HCT116 (cell line): ENCODE results near the gene TPK1. TPM values are rescaled to one million over a fixed set of nuclear protein-coding genes. Genes with fewer than 3 reads are reported as not detected.

Experiments
- ATAC-seq: fragments of 200-7000 bp; cut with Tn5 transposase; 2 replicates; pipeline ENCODE4 v1.9.1; 2020; ENCODE audit warnings: mild to moderate bottlenecking, moderate library complexity
- BruUV-seq: library from RNA; stranded (reverse); fragments of 400-500 nt; replicated peaks from 2 replicates; lab custom pipeline; 2021; lab: Mats Ljungman, UMichigan
- CTCF ChIA-PET: fragments of 300-600 bp; sonication (Branson Sonifier 250); formaldehyde crosslinking; loops from one replicate; lab custom pipeline; 2021; ENCODE audit warnings: antibody characterized with exemption; lab: Charles Lee
- POLR2A ChIA-PET: fragments of 300-600, 350-600 bp; sonication (Branson Sonifier 250); formaldehyde crosslinking; loops from one replicate; lab custom pipeline; 2021; ENCODE audit warnings: antibody characterized with exemption; lab: Charles Lee
- RAD21 ChIA-PET, 2 experiments: fragments of 300-600 bp; sonication (Branson Sonifier 250); formaldehyde crosslinking; loops; one replicate each; lab custom pipeline; 2023; ENCODE audit warnings: low total read pairs in 2 of 2; ENCODE audit not compliant: uncharacterized antibody in 2 of 2, unreplicated experiment in 2 of 2, low non-redundant PET in 1 of 2; lab: Charles Lee
- DNase-seq: peaks from one replicate; pipeline ENCODE4 v3.0.0-alpha.2; 2010; ENCODE audit warnings: low read depth, low spot score
- H2AFZ ChIP-seq: fragments of 200-600 bp; shearing (Covaris generic), sonication (generic); 2 replicates; pipeline ENCODE4 v1.6.1; 2017; ENCODE audit warnings: low read depth, mixed run types, mixed read lengths, antibody characterized with exemption, low read length; ENCODE audit not compliant: poor library complexity, severe bottlenecking
- H3K27ac ChIP-seq: 2 replicates; pipeline ENCODE4 v1.5.1; 2012; ENCODE audit warnings: low read depth, low read length
- H3K27me3 ChIP-seq: fragments of 200-600 bp; sonication (generic); 2 replicates; pipeline ENCODE4 v1.6.1; 2016; ENCODE audit warnings: mixed run types, low read length, mixed read lengths; ENCODE audit not compliant: insufficient read depth
- H3K36me3 ChIP-seq, 2 experiments: fragments of 200-500 bp in 1 of 2; fragments of 200-600 bp in 1 of 2; sonication (Bioruptor generic) in 1 of 2; sonication (generic) in 1 of 2; 2 replicates each; pipeline versions ENCODE4 v1.5.1 to v1.6.1; 2014 to 2016; ENCODE audit warnings: low read length in 2 of 2, inconsistent platforms in 1 of 2, mixed read lengths in 1 of 2, mixed run types in 1 of 2; ENCODE audit not compliant: insufficient read depth in 2 of 2, control insufficient read depth in 1 of 2
- H3K4me1 ChIP-seq, 2 experiments: fragments of 200-600 bp in 1 of 2; sonication (generic) in 1 of 2; 2 replicates each; pipeline versions ENCODE4 v1.5.1 to v1.6.1; 2012 to 2017; ENCODE audit warnings: low read length in 2 of 2, inconsistent platforms in 1 of 2, mild to moderate bottlenecking in 1 of 2, mixed read lengths in 1 of 2, mixed run types in 1 of 2, moderate library complexity in 1 of 2; ENCODE audit not compliant: insufficient read depth in 2 of 2, control insufficient read depth in 1 of 2
- H3K4me2 ChIP-seq: fragments of 200-600 bp; sonication (generic); 2 replicates; pipeline ENCODE4 v1.6.1; 2017; ENCODE audit warnings: mixed run types, low read length, mixed read lengths
- H3K4me3 ChIP-seq, 2 experiments: fragments of 200-600 bp in 1 of 2; sonication (generic) in 1 of 2; replicated peaks in 1 of 2; 2 replicates each; pipeline ENCODE4 v1.5.1; 2011 to 2016; ENCODE audit warnings: low read length in 2 of 2, control low read depth in 1 of 2, low read depth in 1 of 2, mild to moderate bottlenecking in 1 of 2, mixed read lengths in 1 of 2, mixed run types in 1 of 2
- H3K79me2 ChIP-seq: fragments of 200-600 bp; sonication (generic); 2 replicates; pipeline ENCODE4 v1.6.1; 2017; ENCODE audit warnings: mild to moderate bottlenecking, mixed run types, low read length, moderate library complexity, mixed read lengths; ENCODE audit not compliant: insufficient read depth
- H3K9ac ChIP-seq: fragments of 200-600 bp; sonication (generic); 2 replicates; pipeline ENCODE4 v1.6.1; 2016; ENCODE audit warnings: low read length, mixed read lengths
- H3K9me2 ChIP-seq: fragments of 200-600 bp; sonication (generic), shearing (Covaris generic); 2 replicates; pipeline ENCODE4 v1.6.1; 2017; ENCODE audit warnings: mixed run types, mild to moderate bottlenecking, moderate library complexity; ENCODE audit not compliant: insufficient read depth
- H3K9me3 ChIP-seq, 2 experiments: fragments of 200-500 bp in 1 of 2; fragments of 200-600 bp in 1 of 2; sonication (Bioruptor generic) in 1 of 2; sonication (generic) in 1 of 2; 2 replicates each; pipeline ENCODE4 v1.6.1; 2014 to 2017; ENCODE audit warnings: low read length in 2 of 2, mixed read lengths in 2 of 2, inconsistent platforms in 1 of 2, low read depth in 1 of 2, mild to moderate bottlenecking in 1 of 2, mixed run types in 1 of 2, moderate library complexity in 1 of 2; ENCODE audit not compliant: control insufficient read depth in 1 of 2, insufficient read depth in 1 of 2
- H4K20me1 ChIP-seq: fragments of 200-600 bp; sonication (generic), shearing (Covaris generic); 2 replicates; pipeline ENCODE4 v1.6.1; 2017; ENCODE audit warnings: mixed run types, mild to moderate bottlenecking, moderate library complexity; ENCODE audit not compliant: insufficient read depth
- CBX3 ChIP-seq: IDR thresholded peaks from 2 replicates; pipeline ENCODE4 v1.6.1; 2012; ENCODE audit warnings: low read depth
- CEBPB ChIP-seq: IDR thresholded peaks from 2 replicates; pipeline ENCODE4 v1.6.1; 2012; ENCODE audit warnings: low read depth
- EGR1 ChIP-seq: IDR thresholded peaks from 2 replicates; pipeline ENCODE4 v1.6.1; 2012; ENCODE audit warnings: low read depth
- ELF1 ChIP-seq: IDR thresholded peaks from 2 replicates; pipeline ENCODE4 v1.6.1; 2012; ENCODE audit warnings: low read depth, borderline replicate concordance
- EZH2 ChIP-seq: fragments of 200-600 bp; sonication (generic); IDR thresholded peaks from 2 replicates; pipeline ENCODE4 v1.6.1; 2017; ENCODE audit warnings: antibody characterized with exemption, mixed run types
- EZH2phosphoT487 ChIP-seq: fragments of 200-600 bp; IDR thresholded peaks from 2 replicates; pipeline ENCODE4 v1.6.1; 2018; ENCODE audit warnings: antibody characterized with exemption, borderline replicate concordance
- FOSL1 ChIP-seq: IDR thresholded peaks from 2 replicates; pipeline ENCODE4 v1.6.1; 2012; ENCODE audit warnings: low read depth
- POLR2A ChIP-seq: IDR thresholded peaks from 2 replicates; pipeline ENCODE4 v1.7.0; 2011; ENCODE audit warnings: borderline replicate concordance; ENCODE audit not compliant: insufficient read depth, insufficient read length; ENCODE audit errors: extremely low read depth
- RAD21 ChIP-seq: IDR thresholded peaks from 2 replicates; pipeline ENCODE4 v1.6.1; 2012; ENCODE audit warnings: low read depth, mild to moderate bottlenecking
- REST ChIP-seq: IDR thresholded peaks from 2 replicates; pipeline ENCODE4 v1.6.1; 2012; ENCODE audit warnings: low read depth
- SP1 ChIP-seq: IDR thresholded peaks from 2 replicates; pipeline ENCODE4 v1.6.1; 2012; ENCODE audit warnings: low read depth
- TCF7L2 ChIP-seq: IDR thresholded peaks from 2 replicates; pipeline ENCODE4 v1.7.0; 2011; ENCODE audit warnings: borderline replicate concordance, inconsistent platforms; ENCODE audit not compliant: insufficient read depth, insufficient read length; ENCODE audit errors: extremely low read depth
- YY1 ChIP-seq: IDR thresholded peaks from 2 replicates; pipeline ENCODE4 v1.6.1; 2011; ENCODE audit warnings: low read length, low read depth, moderate library complexity, mild to moderate bottlenecking; ENCODE audit not compliant: insufficient replicate concordance; ENCODE audit errors: extremely low read depth
- ZFX ChIP-seq: fragments of 450-650 bp; IDR thresholded peaks from 2 replicates; pipeline ENCODE4 v1.6.1; 2017
- intact Hi-C: fragments of 100-400 bp; cut with micrococcal nuclease; formaldehyde crosslinking; loops from 2 replicates; pipeline ENCODE4 v1.10.0; 2022
- total RNA-seq: library from RNA; stranded (reverse); gene quantifications from one replicate; pipeline ENCODE4 v1.2.1, GENCODE V29; 2021; ENCODE audit not compliant: unreplicated experiment
- TF ChIP-seq, protein P1 (sequence below): IDR thresholded peaks from 2 replicates; pipeline ENCODE4 v1.6.1; 2012
- TF ChIP-seq, protein P2 (sequence below): IDR thresholded peaks from 2 replicates; pipeline ENCODE4 v1.6.1; 2012

The TPK1 gene
- total RNA-seq, 1 experiment from 2014 or later = 5.4 TPM

- TF ChIP-seq SP1 (no peak), CEBPB (no peak), CBX3 (no peak), EZH2 (no peak), EZH2phosphoT487 (no peak), REST (no peak), YY1 (no peak), FOSL1 (no peak), POLR2A (no peak), EGR1 (no peak), ELF1 (no peak), ZFX (no peak), TCF7L2 (no peak), RAD21 (no peak)
- TF ChIP-seq, protein P1, sequence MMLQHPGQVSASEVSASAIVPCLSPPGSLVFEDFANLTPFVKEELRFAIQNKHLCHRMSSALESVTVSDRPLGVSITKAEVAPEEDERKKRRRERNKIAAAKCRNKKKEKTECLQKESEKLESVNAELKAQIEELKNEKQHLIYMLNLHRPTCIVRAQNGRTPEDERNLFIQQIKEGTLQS = no peak
- TF ChIP-seq, protein P2, sequence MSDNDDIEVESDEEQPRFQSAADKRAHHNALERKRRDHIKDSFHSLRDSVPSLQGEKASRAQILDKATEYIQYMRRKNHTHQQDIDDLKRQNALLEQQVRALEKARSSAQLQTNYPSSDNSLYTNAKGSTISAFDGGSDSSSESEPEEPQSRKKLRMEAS = no peak
- H3K4me1 ChIP-seq = peaks cover 14 to 15% of the 10 kb centered on the region in 2 experiments
- H3K36me3 ChIP-seq = no peaks in the 10 kb centered on the region
- no peak overlapping the region for H3K4me2 ChIP-seq
- H3K9me2 ChIP-seq = no peaks in the 10 kb centered on the region
- DNase-seq = no peak
- H3K9me3 ChIP-seq = no peaks in the 10 kb centered on the region
- no peaks in the 10 kb centered on the region for H3K79me2 ChIP-seq
- RAD21 ChIA-PET = no interaction called here
- no peaks in the 10 kb centered on the region for H3K27me3 ChIP-seq
- H4K20me1 ChIP-seq = no peaks in the 10 kb centered on the region
- BruUV-seq = no TSS peak
- ATAC-seq = no peak
- intact Hi-C loops = no loop called here
- H3K4me3 ChIP-seq = no peak overlapping the region
- no peak overlapping the region for H3K9ac ChIP-seq
- CTCF ChIA-PET = no interaction called here
- H2AFZ ChIP-seq = no peak overlapping the region
- POLR2A ChIA-PET = no interaction called here
- H3K27ac ChIP-seq = no peak overlapping the region
Observed at GRCh38 chr7:144546782-144547181, 289.1 kb downstream of the TPK1 start.
